AML-193 (cell line): Measurements from ENCODE around the gene ISCA1.

ENCODE experiments used
- DNase-seq, 2 experiments: peaks; one replicate each; lab custom pipeline; 2025; lab: John Stamatoyannopoulos, UW

Gene ISCA1

DNA sequence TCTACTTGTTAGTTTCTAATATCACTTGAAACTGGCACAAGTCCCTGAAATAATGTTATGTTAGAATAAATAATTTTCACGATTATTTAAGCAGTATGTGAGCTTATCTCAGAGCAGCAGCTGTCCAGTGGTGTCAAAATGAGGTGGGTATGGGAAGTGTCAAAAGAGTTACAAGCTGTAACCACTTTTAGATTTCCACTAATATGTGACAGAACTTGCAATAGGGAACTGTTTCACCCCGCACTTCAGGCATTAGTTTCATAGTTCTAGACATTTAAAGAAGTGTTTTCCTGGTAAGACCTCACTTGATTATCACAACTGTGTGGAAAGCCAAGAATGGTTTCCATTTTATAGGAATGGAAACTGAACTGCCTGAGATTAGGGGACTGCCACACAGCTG lies 2.9 kb upstream of the ISCA1 start:
- no peak for DNase-seq

- DNase-seq: peak; percentile 14 to 46
Measured at GRCh38 chr9:86282979-86283535, 719 bp upstream of the ISCA1 start.

DNA sequence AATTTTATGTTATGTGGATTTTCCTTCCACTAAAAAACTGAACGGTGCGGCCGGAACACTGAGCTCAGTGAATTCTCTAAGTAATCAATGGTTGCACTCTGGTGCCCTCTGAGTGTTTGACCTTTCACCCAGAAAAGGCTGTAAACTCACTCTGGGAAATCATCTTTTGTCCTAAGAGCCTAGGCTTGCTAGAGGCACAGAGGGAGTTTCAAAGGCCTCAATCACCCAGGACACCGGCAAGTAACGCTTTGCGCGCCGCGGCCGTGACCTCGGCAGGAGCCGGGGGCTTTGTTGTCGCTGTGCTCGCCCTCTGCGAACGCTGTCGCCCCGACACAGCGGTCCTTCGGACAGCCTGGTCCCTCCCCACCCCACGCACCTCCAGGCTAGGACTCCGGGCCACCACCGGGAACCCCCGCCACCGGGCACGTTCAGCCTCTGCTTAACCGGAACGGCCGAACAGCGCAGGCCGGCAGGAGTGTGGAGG lies 703 bp downstream of the ISCA1 start:
- DNase-seq: peak in 1 of 2 experiments; percentile 25

- DNase-seq: no peak
Measured at GRCh38 chr9:86280580-86280979, 1.8 kb downstream of the ISCA1 start.

DNA sequence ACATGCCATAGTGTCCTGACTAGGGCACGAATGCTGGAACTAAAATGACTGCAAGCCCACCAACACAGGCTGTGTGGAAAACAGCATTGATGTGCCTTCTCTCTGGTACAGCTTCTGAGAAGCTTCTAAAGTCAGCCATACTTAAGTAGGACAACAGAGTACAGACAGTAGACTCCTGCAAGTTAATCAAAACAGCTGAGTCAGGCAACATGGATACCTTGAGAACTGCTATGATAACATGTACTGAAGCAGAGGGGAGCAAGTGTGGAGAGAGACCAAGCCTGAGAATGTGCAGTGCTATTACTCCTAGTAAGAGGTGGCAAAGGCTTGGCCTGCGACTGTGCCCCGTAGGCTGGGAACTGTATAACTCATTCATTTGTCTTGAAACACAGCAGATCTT lies 2.5 kb downstream of the ISCA1 start:
- no peak for DNase-seq

GRCh38 chr9:86277072-86277471 lies 5.3 kb downstream of the ISCA1 start:
- no peak for DNase-seq

DNA sequence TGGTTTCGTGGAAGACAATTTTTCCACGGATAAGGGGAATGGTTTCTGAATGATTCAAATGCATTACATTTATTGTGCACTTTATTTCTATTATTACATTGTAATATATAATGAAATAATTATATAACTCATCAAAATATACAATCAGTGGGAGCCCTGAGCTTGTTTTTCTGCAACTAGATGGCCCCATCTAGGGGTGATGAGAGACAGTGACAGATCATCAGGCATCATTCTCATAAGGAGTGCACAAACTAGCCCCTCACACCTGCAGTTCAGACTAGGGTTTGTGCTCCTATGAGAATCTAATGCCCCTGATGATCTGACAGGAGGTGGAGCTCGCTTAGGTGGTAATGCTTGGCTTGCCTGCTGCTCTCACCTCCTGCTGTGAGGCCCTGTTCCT lies 6.4 kb downstream of the ISCA1 start:
- no peak for DNase-seq

GRCh38 chr9:86274821-86275643 lies 7.3 kb downstream of the ISCA1 start:
- no peak for DNase-seq

DNA sequence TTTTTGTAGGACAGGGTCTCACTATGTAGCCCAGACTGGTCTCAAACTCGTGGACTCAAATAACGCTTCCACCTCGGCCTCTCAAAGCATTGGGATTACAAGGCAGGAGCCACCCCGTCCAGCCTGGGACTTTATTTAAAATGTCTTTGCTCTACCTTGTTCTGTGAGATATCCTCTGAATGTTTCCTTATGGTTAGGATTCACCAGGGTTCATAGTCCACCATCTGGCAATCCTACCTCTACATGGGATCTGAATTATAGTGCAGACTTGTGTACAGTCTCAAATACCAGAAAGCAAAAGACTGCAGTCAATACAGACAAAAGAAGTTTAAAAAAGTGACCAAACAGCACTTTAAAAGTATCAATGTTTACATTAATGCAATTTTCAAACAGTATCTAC lies 10.1 kb downstream of the ISCA1 start:
- no peak for DNase-seq

DNA sequence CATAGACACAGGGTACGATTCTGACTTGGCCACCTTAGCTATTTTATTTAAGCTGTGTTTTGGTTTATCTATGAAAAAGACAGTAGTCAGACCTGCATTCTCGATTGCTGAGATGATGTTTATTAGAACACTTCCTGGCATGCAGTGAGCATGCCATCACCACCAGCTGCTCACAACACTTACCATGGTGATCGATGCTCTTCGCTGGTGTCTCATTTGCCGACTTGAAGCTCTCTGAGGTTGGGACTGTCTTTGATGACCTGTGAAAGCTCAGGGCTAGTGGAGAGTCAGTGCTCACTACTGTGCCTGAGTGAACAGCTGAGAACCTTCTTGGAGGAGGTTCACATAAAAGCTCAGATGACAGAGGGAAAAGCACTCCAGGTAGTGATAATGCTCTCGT lies 18.5 kb downstream of the ISCA1 start:
- DNase-seq: no peak

DNA sequence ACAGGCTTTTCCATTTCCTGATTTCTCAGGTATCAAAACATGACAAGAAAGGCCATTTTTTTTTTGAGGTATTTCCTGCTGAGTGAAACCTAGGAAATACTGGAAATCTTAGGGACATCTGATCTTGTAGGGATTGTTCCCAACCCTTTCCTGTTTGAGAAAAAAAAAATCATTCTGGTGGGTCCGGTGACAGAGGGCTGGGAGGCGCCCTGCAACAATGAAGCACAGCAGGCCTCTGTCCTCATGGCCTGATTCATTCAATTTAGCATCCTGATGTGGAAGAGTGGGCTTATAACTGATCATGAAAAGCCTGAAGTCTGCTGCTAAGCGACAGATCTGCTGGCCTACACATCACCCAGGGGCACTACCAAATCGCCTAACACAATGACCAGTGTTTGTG lies 19.8 kb downstream of the ISCA1 start:
- no peak for DNase-seq

DNA sequence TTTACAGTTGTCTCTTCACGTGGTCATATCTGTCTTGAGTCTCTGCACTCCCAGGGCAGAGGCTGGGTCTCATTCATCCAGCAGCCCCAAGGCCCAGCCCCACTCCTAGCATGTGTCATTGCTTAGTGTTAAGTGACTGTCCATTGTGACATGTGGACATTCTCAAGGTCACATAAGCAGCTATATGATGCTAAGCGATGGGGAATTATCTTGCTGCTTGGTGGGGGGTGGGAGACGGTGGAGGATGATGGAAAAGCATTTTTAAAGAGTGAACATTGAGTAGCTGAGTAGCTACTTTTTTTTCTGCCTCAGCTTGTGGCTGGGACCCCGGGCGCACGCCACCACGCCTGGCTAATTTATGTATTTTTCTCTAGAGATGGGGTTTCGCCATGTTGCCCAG lies 22.8 kb downstream of the ISCA1 start, which contains the start of gene C9orf153:
Gene C9orf153, minus strand, starts transcription at position 101 of the 400 bp plus-strand sequence. CDS start 30,054 bp downstream, outside the sequence.
- DNase-seq: no peak

GRCh38 chr9:86257391-86257790 lies 24.9 kb downstream of the ISCA1 start:
- DNase-seq: no peak

DNA sequence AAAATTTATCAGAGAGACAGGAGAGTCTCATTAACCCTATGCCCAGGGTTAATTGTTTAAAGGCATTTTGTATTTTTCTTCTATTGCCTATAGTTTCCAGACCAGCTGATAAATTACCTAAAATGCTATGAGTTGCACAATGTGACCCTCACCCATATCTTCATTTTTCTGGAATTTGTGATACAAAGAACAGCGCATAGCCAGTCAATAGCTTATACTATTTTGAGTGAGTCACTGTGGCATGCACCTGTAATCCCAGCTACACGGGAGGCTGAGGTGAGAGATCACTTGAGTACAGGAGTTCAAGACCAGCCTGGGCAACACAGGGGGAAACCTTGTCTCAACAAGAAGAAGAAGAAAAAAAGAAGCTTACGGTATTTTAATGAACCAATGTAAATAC lies 25.7 kb downstream of the ISCA1 start:
- DNase-seq: no peak

DNA sequence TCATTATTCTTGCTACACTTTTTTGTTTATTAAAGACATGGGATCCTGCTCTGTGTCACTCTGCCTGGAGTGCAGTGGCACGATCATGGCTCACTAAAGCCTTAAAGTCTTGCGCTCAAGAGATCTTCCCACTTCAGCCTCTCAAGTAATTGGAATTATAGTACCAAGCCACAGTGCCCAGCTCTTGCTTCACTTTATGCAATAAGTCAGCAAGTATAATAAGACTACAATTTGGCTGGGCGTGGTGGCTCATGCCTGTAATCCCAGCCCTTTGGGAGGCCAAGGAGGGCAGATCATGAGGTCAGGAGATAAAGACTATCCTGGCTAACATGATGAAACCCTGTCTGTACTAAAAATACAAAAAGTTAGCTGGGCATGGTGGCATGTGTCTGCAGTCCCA lies 28.8 kb downstream of the ISCA1 start:
- DNase-seq: no peak

DNA sequence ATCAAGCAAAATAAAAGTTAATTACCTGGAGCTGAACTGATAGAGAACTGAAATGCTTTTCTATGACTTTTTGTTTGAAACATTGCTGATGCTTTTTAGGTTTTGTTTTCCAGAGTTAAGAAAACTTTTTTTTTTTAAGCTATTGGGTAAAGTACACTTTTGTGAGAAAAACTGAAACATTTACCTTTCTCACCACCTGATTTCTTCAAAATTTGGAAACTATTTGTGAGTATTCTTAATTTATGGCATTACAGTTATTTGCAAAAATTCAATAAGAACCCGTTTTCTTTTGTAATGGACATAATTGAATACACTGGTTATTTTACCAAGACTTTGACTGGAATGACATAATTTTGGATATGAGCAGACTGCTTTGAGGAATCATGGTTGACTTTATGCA lies 29.5 kb downstream of the ISCA1 start:
- no peak for DNase-seq

- DNase-seq: no peak
Measured at GRCh38 chr9:86250123-86250522, 32.2 kb downstream of the ISCA1 start.

DNA sequence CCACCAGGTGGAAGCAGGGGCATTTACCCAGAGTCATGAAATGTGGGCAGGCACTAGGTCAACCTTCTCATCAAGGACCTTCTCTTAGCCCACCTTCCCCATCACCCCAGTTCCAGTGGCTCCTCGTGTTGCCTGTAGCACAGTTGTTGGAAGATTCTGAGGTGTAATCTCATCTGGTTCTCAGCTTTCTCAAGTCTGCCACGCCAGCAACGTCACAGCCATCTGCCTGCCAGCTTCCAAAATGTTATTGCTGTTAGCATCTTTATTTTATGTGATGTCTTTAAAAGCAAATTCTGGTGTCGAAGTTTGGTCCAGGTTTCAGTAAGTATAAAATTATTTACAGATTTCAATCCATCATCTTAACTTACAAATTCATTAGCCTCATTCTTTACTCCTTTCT lies 33.6 kb downstream of the ISCA1 start:
- DNase-seq: no peak

- no peak for DNase-seq
Measured at GRCh38 chr9:86246752-86247161, 35.6 kb downstream of the ISCA1 start.

GRCh38 chr9:86242071-86242470 lies 40.3 kb downstream of the ISCA1 start:
- no peak for DNase-seq

GRCh38 chr9:86241216-86241615 lies 41.1 kb downstream of the ISCA1 start:
- no peak for DNase-seq

- DNase-seq: peak in 1 of 2 experiments; percentile 4
Measured at GRCh38 chr9:86238861-86239770, 43.2 kb downstream of the ISCA1 start.
